NCI-H2171 treated with DMSO at 0.1 percent for 48 hours (cell line): Measurements from ENCODE around the gene WDR1.
A peak's percentile ranks its signal among the peaks of the same experiment; 100 is the strongest.

Experiments used
- DNase-seq: peaks from one replicate; lab custom pipeline; 2025; lab: John Stamatoyannopoulos, UW

Gene WDR1

GRCh38 chr4:10116569-10117358 lies at the start of gene WDR1:
Gene WDR1, minus strand, starts transcription at chr4:10116799. Its CDS starts 133 bp downstream, at chr4:10116666.
- DNase-seq, result peak; percentile 71

- no peak for DNase-seq
These were observed 48.3 kb upstream of the WDR1 start for GRCh38 chr4:10164877-10165283.

DNA sequence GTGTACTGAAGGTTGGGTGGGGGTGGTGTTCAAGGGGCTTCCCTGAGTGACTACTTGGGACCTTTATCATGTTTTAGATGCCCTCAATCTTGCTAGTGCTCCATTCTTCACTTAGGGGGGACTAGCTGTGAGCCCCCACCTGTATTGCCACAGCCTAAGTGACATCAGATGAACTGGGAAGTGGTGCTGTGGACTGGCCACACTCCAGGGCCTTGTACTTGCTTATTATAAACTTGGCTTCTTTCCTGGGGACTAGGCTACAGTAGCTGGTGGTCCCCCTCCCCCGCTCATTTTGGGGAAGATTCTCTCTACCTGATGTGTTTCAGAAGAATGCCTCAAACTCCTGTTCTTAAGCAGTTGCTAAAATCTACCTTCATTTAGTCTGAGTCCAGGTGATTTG lies 46.7 kb upstream of the WDR1 start:
- no peak for DNase-seq

DNA sequence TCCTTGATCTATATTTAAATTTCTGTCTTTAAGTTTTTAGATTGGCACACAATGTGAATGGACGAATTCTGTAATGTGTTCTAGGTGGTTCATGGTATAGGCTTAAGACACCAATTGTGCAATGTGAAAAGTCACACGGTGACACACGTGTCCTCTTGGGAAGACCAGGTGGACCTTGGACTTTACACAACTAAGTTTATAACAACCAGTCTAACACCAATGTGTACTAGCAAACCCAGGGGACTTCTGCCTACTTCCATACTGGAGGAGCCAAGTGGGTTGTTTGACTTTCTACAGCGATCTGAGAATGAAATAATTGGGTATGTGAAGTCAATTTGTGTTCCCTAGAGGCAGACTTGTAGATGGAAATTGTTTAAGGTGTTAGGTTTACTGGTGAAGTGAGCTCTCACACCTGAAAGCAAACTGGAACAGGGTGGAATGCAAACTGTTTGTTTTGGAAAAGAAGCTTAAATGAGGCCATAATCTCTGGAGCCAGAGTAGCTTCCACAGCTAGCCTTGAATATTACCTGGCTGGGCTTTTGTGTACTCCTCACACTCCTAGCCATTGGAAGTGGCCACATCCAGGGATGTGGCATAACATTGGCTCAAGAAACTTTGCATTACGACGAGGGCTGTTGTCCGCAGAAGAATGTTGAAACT lies 45.9 kb upstream of the WDR1 start:
- DNase-seq, result no peak

- DNase-seq, result no peak
These were observed 45.2 kb upstream of the WDR1 start for GRCh38 chr4:10161840-10162239.

GRCh38 chr4:10161146-10161545 lies 44.5 kb upstream of the WDR1 start:
- no peak for DNase-seq

DNA sequence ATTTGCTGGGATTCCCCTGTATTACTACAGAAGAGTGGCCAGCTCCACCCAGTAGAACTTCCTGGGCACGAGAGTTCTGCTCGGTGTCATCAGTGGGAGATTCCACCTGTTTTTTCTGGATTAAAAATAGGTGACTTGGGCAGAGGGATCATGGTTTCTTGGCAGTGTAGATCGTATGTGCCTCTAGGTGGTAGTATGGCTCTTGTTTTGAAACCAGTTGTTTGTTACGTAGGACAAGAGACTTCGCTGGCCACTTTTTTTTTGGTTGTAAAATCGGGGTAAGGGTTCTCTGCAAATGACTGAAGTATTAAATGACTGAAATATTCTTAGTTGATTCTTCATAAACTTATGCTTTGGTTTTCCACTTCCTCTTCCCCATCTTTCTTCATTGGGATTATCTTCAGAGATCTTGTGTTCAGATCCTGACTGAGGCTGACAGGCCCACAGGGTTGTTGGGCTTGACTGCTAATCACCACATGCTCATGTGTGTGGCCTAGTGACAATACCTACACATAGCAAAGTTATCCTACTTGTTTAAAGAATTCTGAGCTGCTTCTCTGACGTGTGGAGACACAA lies 43.8 kb upstream of the WDR1 start:
- DNase-seq, result peak; percentile 5

GRCh38 chr4:10159671-10160070 lies 43.1 kb upstream of the WDR1 start:
- DNase-seq, result no peak

GRCh38 chr4:10158333-10158942 lies 41.8 kb upstream of the WDR1 start:
- DNase-seq, result no peak

DNA sequence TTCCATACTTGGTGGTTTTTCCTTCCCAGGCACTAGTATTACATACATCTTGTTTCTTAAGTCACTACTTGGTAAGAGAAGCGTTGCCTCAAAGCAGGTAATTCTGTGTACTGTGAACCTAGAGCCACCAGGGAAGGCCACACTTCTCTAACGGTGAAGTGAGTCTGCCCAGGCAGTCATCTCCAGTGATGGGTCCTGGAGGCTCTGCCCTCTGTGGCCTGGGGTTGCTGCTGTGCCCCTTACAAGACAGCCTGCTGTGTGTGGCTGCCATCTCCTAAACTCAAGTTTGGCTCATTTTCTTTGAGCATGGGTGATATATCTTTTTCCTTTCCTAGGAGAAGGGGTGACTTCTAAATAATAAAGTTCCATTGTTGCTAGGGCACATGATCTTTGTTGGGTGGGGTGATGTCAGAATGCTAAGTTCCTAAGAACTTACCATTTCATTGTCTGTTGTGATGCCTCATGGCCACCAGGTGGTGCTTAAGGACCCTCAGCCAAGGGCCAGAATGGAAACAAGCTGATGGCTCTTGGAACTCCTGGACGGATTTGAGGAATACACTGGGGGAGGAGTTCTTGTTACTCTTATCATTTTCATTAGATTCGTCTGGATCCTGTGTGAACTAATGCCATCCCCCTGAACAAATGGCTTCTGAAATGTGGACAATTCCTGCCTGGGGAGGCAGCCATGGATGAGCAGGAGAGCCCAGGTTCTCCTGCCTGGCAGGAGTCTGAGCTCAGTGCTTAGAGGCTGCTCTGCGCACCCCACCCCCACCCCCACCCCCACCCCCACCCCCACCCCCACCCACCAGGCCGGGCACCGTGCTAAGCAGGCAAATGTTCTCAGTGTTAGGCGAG lies 41.1 kb upstream of the WDR1 start:
- peak; percentile 12 for DNase-seq

DNA sequence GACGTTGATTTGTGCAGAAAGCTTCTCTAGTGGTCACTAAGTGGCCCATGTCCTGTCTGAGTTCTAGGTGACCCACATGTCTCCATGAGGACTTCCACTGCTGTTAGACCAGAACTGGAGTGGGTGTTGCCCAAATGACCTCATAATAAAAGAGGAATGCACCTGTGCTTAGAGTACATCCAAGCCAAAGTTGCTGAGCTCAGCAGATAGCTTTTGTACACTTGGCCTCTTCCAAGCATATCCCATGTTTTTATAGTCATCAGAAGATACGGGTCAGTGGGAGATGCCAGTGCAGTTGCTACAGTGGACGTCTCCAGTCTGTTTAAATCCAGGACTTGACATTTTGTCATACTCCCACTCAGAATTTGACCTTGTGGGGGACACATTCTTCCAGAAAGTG lies 37.6 kb upstream of the WDR1 start:
- no peak for DNase-seq

DNA sequence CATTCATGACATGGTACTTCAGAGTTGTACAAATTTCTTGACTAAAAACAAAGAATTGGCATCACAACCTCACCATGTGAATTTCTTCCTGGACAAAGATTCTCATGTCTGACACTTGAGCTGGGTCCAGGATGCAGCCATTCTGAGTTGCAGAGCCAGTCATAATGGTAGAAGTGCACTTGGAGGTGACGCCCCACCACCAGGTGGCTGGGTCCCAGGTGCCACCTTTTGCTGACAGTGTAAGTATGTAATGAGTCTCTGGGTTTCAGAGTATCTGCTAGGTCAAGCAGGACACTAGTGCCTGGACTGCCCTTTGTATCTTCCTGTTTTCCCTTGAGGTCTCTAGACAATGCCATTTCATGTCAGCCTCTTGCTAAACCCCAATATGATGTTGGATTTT lies 36.6 kb upstream of the WDR1 start:
- no peak for DNase-seq

DNA sequence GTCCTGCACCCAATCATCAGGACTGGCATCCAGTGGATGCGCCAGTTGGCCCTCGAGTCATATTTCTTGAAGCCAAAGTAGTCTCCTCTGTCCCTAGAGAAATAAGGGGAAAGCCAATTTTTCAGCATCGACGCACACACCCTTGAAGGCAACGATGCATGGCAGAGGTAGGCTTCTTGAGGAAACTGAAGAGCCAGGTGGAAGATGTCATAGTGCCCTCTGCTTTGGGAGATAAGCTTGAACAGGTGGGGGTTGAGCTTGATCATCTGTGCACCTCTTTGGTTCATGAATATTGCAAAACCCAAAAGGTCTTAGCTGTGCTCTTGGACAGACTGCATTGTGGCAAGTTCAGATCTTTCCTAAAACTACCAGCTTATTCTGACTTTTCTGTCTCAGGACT lies 34.6 kb upstream of the WDR1 start:
- DNase-seq, result no peak

- DNase-seq, result no peak
These were observed 28.4 kb upstream of the WDR1 start for GRCh38 chr4:10144966-10145365.

GRCh38 chr4:10144479-10144878 lies 27.9 kb upstream of the WDR1 start:
- no peak for DNase-seq

DNA sequence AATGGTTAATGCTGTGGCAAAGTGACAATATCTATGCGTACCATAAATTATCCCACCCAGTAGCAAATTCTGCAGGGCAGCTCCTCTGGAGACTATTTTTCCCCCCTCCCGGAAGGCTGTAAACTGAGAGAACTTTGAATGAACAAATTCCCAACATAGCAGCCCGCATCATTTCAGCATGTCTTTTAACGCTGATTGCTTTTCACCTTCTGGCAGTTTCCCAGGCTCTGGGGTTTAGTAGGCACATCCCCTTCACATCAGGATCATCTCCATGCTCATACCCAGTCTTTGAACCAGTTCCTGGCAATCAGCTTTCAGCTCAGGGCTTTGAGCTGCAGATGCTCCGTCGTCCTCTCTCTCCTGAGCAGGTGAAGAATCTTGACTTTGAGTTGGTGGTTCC lies 26.6 kb upstream of the WDR1 start:
- no peak for DNase-seq

GRCh38 chr4:10140866-10141759 lies 24.5 kb upstream of the WDR1 start:
- DNase-seq, result no peak

GRCh38 chr4:10139518-10139917 lies 22.9 kb upstream of the WDR1 start:
- no peak for DNase-seq

- no peak for DNase-seq
These were observed 18.7 kb upstream of the WDR1 start for GRCh38 chr4:10135260-10135659.

GRCh38 chr4:10134141-10134540 lies 17.5 kb upstream of the WDR1 start:
- DNase-seq, result no peak

- DNase-seq, result no peak
These were observed 14.6 kb upstream of the WDR1 start for GRCh38 chr4:10131202-10131601.
